GM19328 (cell line): ENCODE data around the gene URM1.

Experiments
- ATAC-seq: cut with Tn5 transposase; IDR thresholded peaks from one replicate; pipeline ENCODE4 v1.9.1; 2021; ENCODE audit warnings: mild to moderate bottlenecking, moderate library complexity; ENCODE audit not compliant: unreplicated experiment

URM1 gene

DNA sequence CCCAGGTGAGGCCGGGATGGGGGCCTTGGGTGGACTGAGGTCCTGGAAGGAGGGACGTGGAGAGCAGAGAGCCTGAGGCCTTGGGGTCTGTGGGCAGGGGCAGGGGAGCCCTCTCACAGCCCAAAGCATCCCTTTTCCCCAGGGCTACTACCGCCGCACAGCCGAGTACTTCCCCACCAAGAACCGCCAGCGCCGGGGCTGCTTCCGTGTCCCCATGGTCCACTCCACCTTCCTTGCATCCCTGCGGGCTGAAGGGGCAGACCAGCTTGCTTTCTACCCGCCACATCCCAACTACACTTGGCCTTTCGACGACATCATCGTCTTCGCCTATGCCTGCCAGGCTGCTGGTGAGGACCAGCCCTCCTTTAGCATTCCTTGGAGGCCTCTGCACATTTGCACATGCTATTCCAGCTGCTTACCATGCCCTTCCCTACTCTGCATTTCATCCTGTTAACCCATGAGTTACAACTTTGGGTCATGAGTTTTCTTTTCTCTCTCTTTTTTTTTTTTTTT, 53.1 kb downstream of the URM1 start:
- ATAC-seq = no peak

DNA sequence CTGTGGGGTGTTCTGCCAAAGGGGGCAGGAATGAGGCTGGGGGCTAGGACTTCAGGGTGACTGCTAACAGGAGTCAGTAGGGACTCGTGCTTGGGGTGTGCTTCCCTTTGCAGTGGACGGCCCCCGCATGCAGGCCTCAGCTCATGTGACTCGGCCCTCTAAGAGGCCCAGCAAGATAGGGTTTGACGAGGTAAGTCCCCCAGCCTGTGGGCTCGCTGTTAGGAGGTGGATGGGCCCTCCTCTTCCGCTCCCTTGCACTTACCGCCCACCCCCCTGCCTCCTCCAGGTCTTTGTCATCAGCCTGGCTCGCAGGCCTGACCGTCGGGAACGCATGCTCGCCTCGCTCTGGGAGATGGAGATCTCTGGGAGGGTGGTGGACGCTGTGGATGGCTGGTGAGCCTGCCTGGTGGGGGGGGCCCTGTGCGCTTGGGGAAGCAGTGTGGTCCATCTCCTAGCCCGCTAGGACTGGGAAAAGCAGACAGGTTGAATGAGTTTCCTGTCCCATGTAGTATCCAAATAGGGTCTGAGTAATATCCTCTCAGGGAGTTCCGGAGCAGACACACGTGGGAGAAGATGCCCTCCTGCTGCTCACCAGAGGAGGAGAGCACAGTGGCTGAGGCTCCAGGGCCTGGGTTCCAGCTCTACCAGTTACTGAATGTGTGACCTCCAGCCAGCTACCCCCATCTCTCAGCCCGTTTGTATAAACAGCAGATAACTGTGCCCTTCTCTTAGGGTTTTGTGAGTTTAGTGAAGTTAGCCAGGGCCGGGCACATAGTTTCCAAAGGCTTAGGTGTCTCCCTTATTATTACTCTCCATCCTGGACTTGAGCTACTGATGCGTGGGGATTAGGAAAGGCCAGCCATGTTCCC, 57.7 kb downstream of the URM1 start:
- ATAC-seq = no peak

DNA sequence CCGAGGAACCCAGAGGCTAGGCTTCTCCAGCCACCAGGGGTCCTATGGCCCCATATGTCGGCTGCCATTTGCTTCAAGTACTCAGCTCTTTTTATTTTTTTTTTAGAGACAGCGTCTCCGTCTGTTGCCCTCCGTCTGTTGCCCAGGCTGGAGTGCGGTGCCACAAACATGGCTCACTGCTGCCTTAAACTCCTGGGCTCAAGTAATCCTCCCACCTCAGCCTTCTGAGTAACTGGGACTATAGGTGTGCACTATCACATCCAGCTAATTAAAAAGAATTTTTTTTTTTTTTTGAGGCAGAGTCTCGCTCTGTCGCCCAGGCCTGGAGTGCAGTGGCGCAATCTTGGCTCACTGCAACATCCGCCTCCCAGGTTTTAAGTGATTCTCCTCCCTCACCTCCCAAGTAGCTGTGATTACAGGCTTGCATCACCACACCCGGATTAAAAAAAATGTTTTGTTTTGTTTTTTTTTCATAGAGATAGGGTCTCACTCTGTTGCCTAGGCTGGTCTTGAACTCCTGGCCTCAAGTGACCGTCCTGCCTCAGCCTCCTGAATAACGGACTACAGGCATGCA, 58.4 kb downstream of the URM1 start:
- no peak for ATAC-seq

DNA sequence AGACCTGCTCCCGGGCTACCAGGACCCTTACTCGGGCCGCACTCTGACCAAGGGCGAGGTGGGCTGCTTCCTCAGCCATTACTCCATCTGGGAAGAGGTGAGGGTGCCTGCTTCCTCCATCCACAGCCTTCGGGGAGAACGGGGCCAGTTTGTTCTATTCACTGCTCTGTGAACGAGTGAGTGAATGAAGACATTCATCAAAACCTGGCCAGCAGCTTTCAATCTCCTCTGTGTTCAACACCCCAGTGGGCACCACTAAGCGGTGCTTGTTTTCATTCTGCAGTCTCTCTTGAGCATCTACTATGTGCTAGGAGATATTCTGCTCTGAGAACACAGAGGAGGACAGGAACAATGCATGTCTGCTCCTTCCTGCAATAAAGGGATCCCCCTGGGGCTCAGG, 60.0 kb downstream of the URM1 start:
- ATAC-seq = no peak

DNA sequence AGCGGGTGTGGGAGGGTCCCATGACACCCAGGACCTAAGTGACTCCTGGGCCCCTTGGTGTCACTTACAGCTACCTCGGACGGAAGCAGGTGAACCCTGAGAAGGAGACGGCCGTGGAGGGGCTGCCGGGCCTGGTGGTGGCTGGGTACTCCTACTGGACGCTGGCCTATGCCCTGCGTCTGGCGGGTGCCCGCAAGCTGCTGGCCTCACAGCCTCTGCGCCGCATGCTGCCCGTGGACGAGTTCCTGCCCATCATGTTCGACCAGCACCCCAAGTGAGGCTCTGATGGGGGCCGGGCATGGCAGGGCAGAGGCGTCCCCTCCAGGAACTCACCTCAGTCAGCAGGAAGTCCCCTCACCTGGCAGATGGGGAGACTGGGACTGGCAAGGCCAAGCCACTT, 63.2 kb downstream of the URM1 start:
- no peak for ATAC-seq

DNA sequence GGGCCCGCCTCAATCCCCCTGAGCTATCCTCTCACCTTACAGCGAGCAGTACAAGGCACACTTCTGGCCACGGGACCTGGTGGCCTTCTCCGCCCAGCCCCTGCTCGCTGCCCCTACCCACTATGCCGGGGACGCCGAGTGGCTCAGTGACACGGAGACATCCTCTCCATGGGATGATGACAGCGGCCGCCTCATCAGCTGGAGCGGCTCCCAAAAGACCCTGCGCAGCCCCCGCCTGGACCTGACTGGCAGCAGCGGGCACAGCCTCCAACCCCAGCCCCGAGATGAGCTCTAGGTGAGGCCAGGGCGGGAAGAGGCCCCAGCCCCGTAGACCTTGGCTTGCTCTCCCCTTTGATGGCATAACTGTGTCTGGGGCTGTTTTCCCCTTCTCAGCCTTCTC, 64.4 kb downstream of the URM1 start:
- ATAC-seq = no peak

DNA sequence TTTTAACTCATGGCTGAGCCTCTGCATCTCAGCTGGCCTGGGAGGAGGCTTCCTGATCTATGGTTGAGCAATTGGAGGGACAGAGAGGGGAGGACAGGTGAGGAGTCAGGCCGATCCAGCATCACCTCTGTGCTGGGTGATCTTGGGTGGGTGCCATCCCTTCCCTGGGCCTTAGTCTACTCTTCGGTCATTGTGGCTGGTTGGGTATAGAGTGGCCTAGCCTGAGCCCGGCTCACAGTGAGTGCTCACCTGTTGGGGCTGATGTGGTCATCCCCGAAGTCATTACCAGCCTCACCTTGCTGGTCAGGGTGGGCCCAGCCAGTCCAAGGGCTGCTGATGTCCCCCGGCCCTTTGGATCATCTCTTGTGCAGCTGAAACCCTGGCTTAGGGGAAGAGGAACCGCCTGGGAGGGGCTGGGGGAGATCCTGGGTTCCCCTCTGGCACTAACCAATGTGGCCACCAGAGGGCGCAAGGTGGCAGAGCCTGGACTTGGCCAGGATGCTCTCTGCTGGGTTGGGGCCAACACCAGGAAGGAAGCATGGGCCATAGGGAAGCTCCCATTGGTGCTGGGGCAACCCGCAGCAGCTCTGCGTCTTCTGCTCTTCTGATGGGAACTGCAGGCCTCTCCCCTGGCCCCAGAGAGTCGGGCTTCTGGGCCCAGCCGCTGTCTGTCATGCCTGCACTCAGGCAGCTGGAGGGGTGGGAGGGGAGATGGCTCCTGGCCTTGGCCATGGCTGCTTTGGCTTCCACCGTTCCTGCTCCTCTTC, 67.4 kb downstream of the URM1 start:
- ATAC-seq = no peak

DNA sequence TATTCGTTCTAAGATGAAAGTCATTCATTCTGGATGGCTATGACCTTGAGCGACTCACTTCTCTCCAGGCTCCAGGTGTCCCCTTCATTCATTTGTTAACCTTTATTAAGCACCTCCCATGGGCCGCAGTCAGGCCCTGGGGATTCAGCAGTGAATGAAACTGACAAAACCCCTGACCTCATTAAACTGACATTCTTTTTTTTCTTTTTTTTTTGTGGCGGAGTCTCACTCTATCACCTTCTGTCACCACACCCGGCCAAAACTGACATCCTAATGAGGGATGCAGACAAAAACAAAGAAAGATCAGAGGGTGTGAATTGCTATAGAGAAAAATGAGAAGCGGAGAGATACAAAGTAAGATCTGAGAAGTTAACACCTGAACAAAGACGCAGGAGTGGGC, 68.1 kb downstream of the URM1 start:
- ATAC-seq = no peak
